GM10248 (cell line): Measurements from ENCODE around the gene EYA2.
"Not testable (repeated sequence)": the region's sequence is repeated elsewhere in the genome, so short reads cannot be mapped to it uniquely, and the experiment has no call there.

Experiments
- CTCF ChIA-PET: fragments of 300-600 bp; sonication (Branson Sonifier 250); formaldehyde crosslinking; extraction: SDS; loops from one replicate; lab custom pipeline; 2021; ENCODE audit warnings: antibody characterized with exemption; lab: Yijun Ruan, JAX
- POLR2A ChIA-PET: fragments of 350-650 bp; sonication (Branson Sonifier 250); formaldehyde crosslinking; extraction: SDS; loops from one replicate; lab custom pipeline; 2020; ENCODE audit warnings: antibody characterized with exemption; lab: Yijun Ruan, JAX
- DNase-seq: peaks from one replicate; pipeline ENCODE4 v3.0.0; 2012; ENCODE audit errors: extremely low spot score
- TF ChIP-seq, protein P1 (sequence below): IDR thresholded peaks from 2 replicates; pipeline ENCODE4 v1.5.1; 2012; ENCODE audit warnings: mild to moderate bottlenecking, low read depth; ENCODE audit errors: extremely low read depth, missing control alignments, control extremely low read depth

EYA2 gene

DNA sequence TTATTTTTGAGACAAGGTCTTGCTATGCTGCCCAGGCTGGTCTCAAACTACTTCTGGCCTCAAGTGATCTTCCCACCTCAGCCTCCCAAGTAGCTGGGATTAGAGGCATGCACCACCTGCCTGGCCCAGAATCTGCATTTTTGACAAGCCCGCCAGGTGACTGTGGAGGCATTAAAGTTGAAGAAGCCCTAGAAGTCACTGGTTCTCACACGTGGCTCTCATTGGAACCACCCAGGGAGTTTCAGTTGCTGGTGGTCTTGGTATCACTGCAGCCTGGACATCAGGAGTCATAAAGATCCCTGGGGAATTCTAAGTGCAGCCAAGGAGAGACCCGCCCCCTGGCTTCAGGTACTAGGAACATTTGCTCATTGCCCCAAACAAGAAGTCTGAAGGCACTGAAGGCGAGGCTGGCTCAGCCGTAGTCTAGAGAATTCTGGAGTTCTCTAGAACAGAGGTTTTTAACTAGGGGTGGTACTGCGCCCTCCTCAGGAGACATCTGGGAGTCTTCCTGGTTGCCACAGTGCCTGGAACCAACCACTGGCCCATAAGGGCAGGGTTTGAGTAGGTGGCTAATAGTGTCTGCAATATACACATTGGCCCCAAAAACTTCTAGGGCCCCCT is 279.1 kb downstream of the EYA2 start:
- DNase-seq, result no peak
- POLR2A ChIA-PET, result no interaction called here
- CTCF ChIA-PET, result no interaction called here
- TF ChIP-seq, protein P1, sequence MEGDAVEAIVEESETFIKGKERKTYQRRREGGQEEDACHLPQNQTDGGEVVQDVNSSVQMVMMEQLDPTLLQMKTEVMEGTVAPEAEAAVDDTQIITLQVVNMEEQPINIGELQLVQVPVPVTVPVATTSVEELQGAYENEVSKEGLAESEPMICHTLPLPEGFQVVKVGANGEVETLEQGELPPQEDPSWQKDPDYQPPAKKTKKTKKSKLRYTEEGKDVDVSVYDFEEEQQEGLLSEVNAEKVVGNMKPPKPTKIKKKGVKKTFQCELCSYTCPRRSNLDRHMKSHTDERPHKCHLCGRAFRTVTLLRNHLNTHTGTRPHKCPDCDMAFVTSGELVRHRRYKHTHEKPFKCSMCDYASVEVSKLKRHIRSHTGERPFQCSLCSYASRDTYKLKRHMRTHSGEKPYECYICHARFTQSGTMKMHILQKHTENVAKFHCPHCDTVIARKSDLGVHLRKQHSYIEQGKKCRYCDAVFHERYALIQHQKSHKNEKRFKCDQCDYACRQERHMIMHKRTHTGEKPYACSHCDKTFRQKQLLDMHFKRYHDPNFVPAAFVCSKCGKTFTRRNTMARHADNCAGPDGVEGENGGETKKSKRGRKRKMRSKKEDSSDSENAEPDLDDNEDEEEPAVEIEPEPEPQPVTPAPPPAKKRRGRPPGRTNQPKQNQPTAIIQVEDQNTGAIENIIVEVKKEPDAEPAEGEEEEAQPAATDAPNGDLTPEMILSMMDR, result no peak

DNA sequence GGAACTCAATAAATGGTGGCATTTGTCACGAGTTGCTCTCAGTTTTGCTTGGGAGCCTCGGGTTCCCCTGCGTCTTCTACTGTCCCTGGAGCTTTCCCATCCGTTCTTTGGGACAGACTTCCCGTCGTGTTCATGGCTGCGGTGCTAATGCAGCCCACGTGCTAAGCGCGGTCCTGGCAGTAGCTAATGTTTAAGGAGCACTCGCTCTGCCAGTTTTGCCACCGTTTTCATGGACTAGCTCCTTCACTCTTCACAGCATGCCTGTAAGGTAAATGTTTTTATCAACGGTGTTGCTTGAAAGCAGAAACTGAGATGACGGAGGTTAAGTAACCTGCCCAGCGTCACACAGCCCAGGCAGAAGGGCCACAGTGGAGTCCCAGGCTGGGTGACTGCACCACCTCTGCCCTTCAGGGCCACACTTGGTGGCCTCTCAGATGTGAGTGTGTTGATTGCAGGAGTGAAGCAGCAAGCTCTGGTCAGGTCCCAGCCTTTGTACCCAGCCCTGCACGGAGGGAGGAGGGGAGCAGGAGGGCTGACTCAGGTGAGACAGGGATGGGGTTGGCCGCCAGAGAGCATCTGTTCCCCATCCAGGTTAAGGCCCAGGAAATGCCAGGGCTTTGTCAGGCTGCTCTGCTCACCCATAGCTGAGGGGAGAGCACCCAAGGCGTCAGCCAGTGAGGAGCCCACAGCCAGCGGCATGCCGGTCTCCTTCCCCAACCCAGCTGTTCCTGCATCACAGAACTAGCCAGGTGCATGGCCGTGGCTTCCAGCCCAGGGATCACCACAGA is 280.0 kb downstream of the EYA2 start:
- TF ChIP-seq, protein P1, result no peak
- POLR2A ChIA-PET, result no interaction called here
- no peak for DNase-seq
- CTCF ChIA-PET, result interaction anchor here (1.3 kb wide), 1 partner anchor 22 kb away, joined by 3 read pairs; no protein-coding TSS in a partner anchor

DNA sequence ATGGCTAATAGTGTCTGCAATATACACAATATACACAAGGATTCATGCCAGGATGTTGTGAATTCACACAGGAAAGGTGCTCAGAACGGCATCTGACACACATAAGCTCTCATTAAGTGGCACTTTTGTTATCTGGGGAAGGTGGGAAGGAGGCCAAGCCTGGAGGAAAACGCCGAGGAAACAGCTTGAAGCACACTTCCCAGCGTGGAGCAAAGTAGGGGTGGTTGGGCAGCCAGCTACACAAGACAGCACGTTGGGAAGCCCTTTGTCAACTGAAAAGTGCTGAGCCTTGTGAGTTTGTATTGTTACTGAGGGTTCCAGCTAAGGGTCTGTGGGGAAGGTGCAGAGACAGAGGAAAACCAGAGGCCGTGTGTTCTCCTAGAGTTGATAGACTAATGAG is 280.9 kb downstream of the EYA2 start:
- TF ChIP-seq, protein P1, result no peak
- CTCF ChIA-PET, result interaction anchor here (1.1 to 1.3 kb wide), 2 partner anchors 14 to 21 kb away, joined by 3 to 4 read pairs; no protein-coding TSS in a partner anchor
- no peak for DNase-seq
- POLR2A ChIA-PET, result no interaction called here

DNA sequence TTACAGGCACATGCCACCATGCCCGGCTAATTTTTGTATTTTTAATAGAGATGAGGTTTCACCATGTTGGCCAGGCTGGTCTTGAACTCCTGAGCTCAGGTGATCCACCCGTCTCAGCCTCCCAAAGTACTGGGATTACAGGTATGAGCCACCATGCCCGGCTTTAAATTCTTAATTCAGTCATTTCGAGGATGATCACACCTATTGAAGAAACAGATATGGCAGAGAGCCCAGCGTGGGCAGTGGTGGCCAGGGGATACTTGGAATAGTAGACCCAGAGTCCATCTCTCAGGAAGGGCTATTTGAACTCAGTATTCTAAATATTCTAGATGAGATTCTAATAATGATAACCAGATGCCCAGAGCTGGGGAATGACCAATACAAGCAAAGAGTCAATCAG is 281.6 kb downstream of the EYA2 start:
- CTCF ChIA-PET, result interaction anchor here (1.1 to 1.3 kb wide), 2 partner anchors 13 to 20 kb away, joined by 3 to 4 read pairs; no protein-coding TSS in a partner anchor
- POLR2A ChIA-PET, result not testable (repeated sequence)

DNA sequence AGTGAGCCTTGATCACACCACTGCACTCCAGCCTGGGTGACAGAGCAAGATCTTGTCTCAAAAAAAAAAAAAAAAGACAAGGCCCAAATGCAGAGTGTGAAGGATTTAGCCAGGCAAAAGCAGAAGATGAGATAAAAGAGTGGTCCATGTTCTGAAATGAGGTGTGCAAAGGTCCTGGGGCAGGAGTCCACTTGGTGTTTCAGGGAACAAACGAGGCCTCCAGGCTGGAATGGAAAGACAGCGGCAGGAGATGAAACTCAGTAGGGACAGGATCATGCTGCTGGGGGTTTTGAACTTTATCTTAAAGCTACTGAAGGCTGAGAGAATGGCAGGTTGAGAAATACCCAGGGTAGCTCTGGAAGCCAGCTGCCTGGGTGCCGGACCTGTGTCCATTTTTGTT is 283.6 kb downstream of the EYA2 start:
- CTCF ChIA-PET, result no interaction called here
- TF ChIP-seq, protein P1, result no peak

More for the DNA sequence above, 281.6 kb downstream of the EYA2 start:
- DNase-seq, result not testable (repeated sequence)

DNA sequence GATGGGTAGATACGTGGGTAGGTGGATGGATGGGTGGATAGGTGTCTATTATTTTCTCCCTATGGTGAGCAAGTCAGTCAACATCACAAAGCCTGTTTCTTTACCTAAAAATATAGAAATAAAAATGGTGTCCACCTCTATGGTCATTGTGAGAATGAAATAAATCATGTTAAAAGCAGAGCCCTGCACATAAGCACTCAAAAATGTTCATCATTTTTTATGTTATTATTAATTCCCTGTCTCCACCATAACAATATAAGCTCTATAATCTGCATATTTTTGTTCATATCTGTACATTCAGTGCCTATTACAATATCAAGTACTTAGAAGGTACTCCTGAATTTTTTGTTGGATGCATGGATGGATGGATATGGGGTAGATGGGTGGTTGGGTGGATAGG is 284.2 kb downstream of the EYA2 start:
- ChIA-PET POLR2A (no interaction called here), CTCF (interaction anchor here (1.4 kb wide), 1 partner anchor 17 kb away, joined by 4 read pairs; no protein-coding TSS in a partner anchor)
- no peak for DNase-seq
- TF ChIP-seq, protein P1, result no peak

More for the DNA sequence above, 283.6 kb downstream of the EYA2 start:
- POLR2A ChIA-PET, result no interaction called here
- DNase-seq, result no peak
